Measurements from ENCODE around the gene CACNA1G.

CACNA1G gene

GRCh38 chr17:50573866-50574611 is 13.5 kb downstream of the CACNA1G start:
- H3K79me1 ChIP-seq (ENCODE audit: low read length) = no peaks in the 10 kb centered on the region
- H3K4ac ChIP-seq (ENCODE audit: low read depth, low read length) = no peak overlapping the region
- H3K56ac ChIP-seq (ENCODE audit: low read length) = no peak overlapping the region
- no peak overlapping the region for H2AK5ac ChIP-seq (ENCODE audit: low read length)
- H3K27ac ChIP-seq (ENCODE audit: low read depth, low read length) = no peak overlapping the region
- H3K4me3 ChIP-seq (ENCODE audit: low read length) = no peak overlapping the region
- H3K4me1 ChIP-seq (ENCODE audit: control insufficient read depth, low read depth, low read length) = peaks cover 2% of the 10 kb centered on the region
- no peak for DNase-seq
- no peaks in the 10 kb centered on the region for H3K36me3 ChIP-seq (ENCODE audit: control insufficient read depth, insufficient read depth, low read length)
- WGBS (ENCODE audit: extremely low coverage, insufficient coverage, low lambda C conversion rate) = no CpG with 5 or more reads among the region's 12 CpGs
- H2BK120ac ChIP-seq (ENCODE audit: low read depth, low read length) = no peak overlapping the region
- no peak overlapping the region for H4K5ac ChIP-seq (ENCODE audit: low read length)
- no peak overlapping the region for H3K23ac ChIP-seq (ENCODE audit: low read length)
- H3K18ac ChIP-seq (ENCODE audit: low read length) = no peak overlapping the region
- H2BK5ac ChIP-seq (ENCODE audit: low read length) = no peak overlapping the region
- no peaks in the 10 kb centered on the region for H3K27me3 ChIP-seq (ENCODE audit: insufficient read depth, low read length, poor library complexity)
- H4K8ac ChIP-seq (ENCODE audit: low read depth, low read length) = no peak overlapping the region
- no peak overlapping the region for H2BK15ac ChIP-seq (replicated peaks; ENCODE audit: low read depth)
- H3K79me2 ChIP-seq (ENCODE audit: control insufficient read depth, insufficient read depth, low read length) = no peaks in the 10 kb centered on the region
- H3K4me2 ChIP-seq (ENCODE audit: low read length) = no peak overlapping the region
- no peak overlapping the region for H3K9ac ChIP-seq (ENCODE audit: low read length)

- H3K4ac ChIP-seq (ENCODE audit: low read depth, low read length) = no peak overlapping the region
These were observed 15.2 kb downstream of the CACNA1G start for GRCh38 chr17:50575581-50576210.

GRCh38 chr17:50576864-50577263 is 16.3 kb downstream of the CACNA1G start:
- H3K27me3 ChIP-seq (ENCODE audit: insufficient read depth, low read length, poor library complexity) = no peaks in the 10 kb centered on the region

More at GRCh38 chr17:50575581-50576210, 15.2 kb downstream of the CACNA1G start:
- Histone ChIP-seq H3K56ac (ENCODE audit: low read length) (no peak overlapping the region), H3K36me3 (ENCODE audit: control insufficient read depth, insufficient read depth, low read length) (no peaks in the 10 kb centered on the region), H2AK5ac (ENCODE audit: low read length) (no peak overlapping the region), H3K4me1 (ENCODE audit: control insufficient read depth, low read depth, low read length) (no peaks in the 10 kb centered on the region), H4K5ac (ENCODE audit: low read length) (no peak overlapping the region), H2BK5ac (ENCODE audit: low read length) (no peak overlapping the region), H3K23ac (ENCODE audit: low read length) (no peak overlapping the region), H3K27me3 (ENCODE audit: insufficient read depth, low read length, poor library complexity) (no peaks in the 10 kb centered on the region), H3K27ac (ENCODE audit: low read depth, low read length) (no peak overlapping the region), H2BK15ac (replicated peaks; ENCODE audit: low read depth) (no peak overlapping the region), H3K79me1 (ENCODE audit: low read length) (no peaks in the 10 kb centered on the region), H2BK120ac (ENCODE audit: low read depth, low read length) (no peak overlapping the region), H3K4me3 (ENCODE audit: low read length) (no peak overlapping the region), H3K79me2 (ENCODE audit: control insufficient read depth, insufficient read depth, low read length) (no peaks in the 10 kb centered on the region), H4K8ac (ENCODE audit: low read depth, low read length) (no peak overlapping the region), H3K18ac (ENCODE audit: low read length) (no peak overlapping the region), H3K9ac (ENCODE audit: low read length) (no peak overlapping the region), H3K4me2 (ENCODE audit: low read length) (no peak overlapping the region)
- DNase-seq = no peak
- WGBS (ENCODE audit: extremely low coverage, insufficient coverage, low lambda C conversion rate) = no CpG with 5 or more reads among the region's 33 CpGs

GRCh38 chr17:50577451-50577954 is 17.0 kb downstream of the CACNA1G start:
- no peak overlapping the region for H3K23ac ChIP-seq (ENCODE audit: low read length)
- H3K79me2 ChIP-seq (ENCODE audit: control insufficient read depth, insufficient read depth, low read length) = no peaks in the 10 kb centered on the region
- no peaks in the 10 kb centered on the region for H3K36me3 ChIP-seq (ENCODE audit: control insufficient read depth, insufficient read depth, low read length)
- no peak overlapping the region for H4K5ac ChIP-seq (ENCODE audit: low read length)
- H4K8ac ChIP-seq (ENCODE audit: low read depth, low read length) = no peak overlapping the region
- no peak overlapping the region for H3K4me2 ChIP-seq (ENCODE audit: low read length)
- no peak overlapping the region for H3K18ac ChIP-seq (ENCODE audit: low read length)
- no peaks in the 10 kb centered on the region for H3K27me3 ChIP-seq (ENCODE audit: insufficient read depth, low read length, poor library complexity)
- no peak overlapping the region for H3K27ac ChIP-seq (ENCODE audit: low read depth, low read length)
- no peak overlapping the region for H2AK5ac ChIP-seq (ENCODE audit: low read length)
- no peak overlapping the region for H2BK120ac ChIP-seq (ENCODE audit: low read depth, low read length)
- WGBS (ENCODE audit: extremely low coverage, insufficient coverage, low lambda C conversion rate) = no CpG with 5 or more reads among the region's 13 CpGs
- no peaks in the 10 kb centered on the region for H3K79me1 ChIP-seq (ENCODE audit: low read length)
- no peak overlapping the region for H2BK15ac ChIP-seq (replicated peaks; ENCODE audit: low read depth)
- no peak overlapping the region for H3K4me3 ChIP-seq (ENCODE audit: low read length)
- H3K9ac ChIP-seq (ENCODE audit: low read length) = no peak overlapping the region
- DNase-seq = no peak
- H3K4ac ChIP-seq (ENCODE audit: low read depth, low read length) = no peak overlapping the region
- H3K56ac ChIP-seq (ENCODE audit: low read length) = no peak overlapping the region
- H2BK5ac ChIP-seq (ENCODE audit: low read length) = no peak overlapping the region
- no peaks in the 10 kb centered on the region for H3K4me1 ChIP-seq (ENCODE audit: control insufficient read depth, low read depth, low read length)

More at GRCh38 chr17:50576864-50577263, 16.3 kb downstream of the CACNA1G start:
- H2AK5ac ChIP-seq (ENCODE audit: low read length) = no peak overlapping the region
- H3K4ac ChIP-seq (ENCODE audit: low read depth, low read length) = no peak overlapping the region
- no peak overlapping the region for H2BK120ac ChIP-seq (ENCODE audit: low read depth, low read length)
- H3K4me2 ChIP-seq (ENCODE audit: low read length) = no peak overlapping the region
- no peaks in the 10 kb centered on the region for H3K4me1 ChIP-seq (ENCODE audit: control insufficient read depth, low read depth, low read length)
- no peaks in the 10 kb centered on the region for H3K79me2 ChIP-seq (ENCODE audit: control insufficient read depth, insufficient read depth, low read length)
- no peaks in the 10 kb centered on the region for H3K79me1 ChIP-seq (ENCODE audit: low read length)
- no peak overlapping the region for H2BK5ac ChIP-seq (ENCODE audit: low read length)
- no peak overlapping the region for H3K18ac ChIP-seq (ENCODE audit: low read length)
- H4K5ac ChIP-seq (ENCODE audit: low read length) = no peak overlapping the region
- no peaks in the 10 kb centered on the region for H3K36me3 ChIP-seq (ENCODE audit: control insufficient read depth, insufficient read depth, low read length)
- H3K27ac ChIP-seq (ENCODE audit: low read depth, low read length) = no peak overlapping the region
- DNase-seq = no peak
- no peak overlapping the region for H2BK15ac ChIP-seq (replicated peaks; ENCODE audit: low read depth)
- no peak overlapping the region for H3K4me3 ChIP-seq (ENCODE audit: low read length)
- H3K23ac ChIP-seq (ENCODE audit: low read length) = no peak overlapping the region
- no peak overlapping the region for H4K8ac ChIP-seq (ENCODE audit: low read depth, low read length)
- H3K9ac ChIP-seq (ENCODE audit: low read length) = no peak overlapping the region
- H3K56ac ChIP-seq (ENCODE audit: low read length) = no peak overlapping the region
- WGBS (ENCODE audit: extremely low coverage, insufficient coverage, low lambda C conversion rate) = no CpG with 5 or more reads among the region's 13 CpGs

- Histone ChIP-seq H3K36me3 (ENCODE audit: control insufficient read depth, insufficient read depth, low read length) (no peaks in the 10 kb centered on the region), H3K27ac (ENCODE audit: low read depth, low read length) (no peak overlapping the region), H3K4ac (ENCODE audit: low read depth, low read length) (no peak overlapping the region), H4K8ac (ENCODE audit: low read depth, low read length) (no peak overlapping the region), H3K27me3 (ENCODE audit: insufficient read depth, low read length, poor library complexity) (no peaks in the 10 kb centered on the region), H3K4me1 (ENCODE audit: control insufficient read depth, low read depth, low read length) (no peaks in the 10 kb centered on the region), H3K9ac (ENCODE audit: low read length) (no peak overlapping the region), H2BK15ac (replicated peaks; ENCODE audit: low read depth) (no peak overlapping the region), H3K79me1 (ENCODE audit: low read length) (no peaks in the 10 kb centered on the region), H3K56ac (ENCODE audit: low read length) (no peak overlapping the region), H3K4me2 (ENCODE audit: low read length) (no peak overlapping the region), H3K23ac (ENCODE audit: low read length) (no peak overlapping the region), H3K4me3 (ENCODE audit: low read length) (no peak overlapping the region), H2BK120ac (ENCODE audit: low read depth, low read length) (no peak overlapping the region), H2BK5ac (ENCODE audit: low read length) (no peak overlapping the region), H3K18ac (ENCODE audit: low read length) (no peak overlapping the region), H2AK5ac (ENCODE audit: low read length) (no peak overlapping the region), H3K79me2 (ENCODE audit: control insufficient read depth, insufficient read depth, low read length) (no peaks in the 10 kb centered on the region), H4K5ac (ENCODE audit: low read length) (no peak overlapping the region)
- no CpG with 5 or more reads among the region's 16 CpGs for WGBS (ENCODE audit: extremely low coverage, insufficient coverage, low lambda C conversion rate)
- no peak for DNase-seq
These were observed 17.7 kb downstream of the CACNA1G start for GRCh38 chr17:50578173-50578572.

Measured in mesendoderm (in vitro differentiated cells).